Kidney (tissue), 14 donors: ENCODE results near the gene GRM2. TPM values are rescaled to one million over a fixed set of nuclear protein-coding genes. Genes with fewer than 3 reads are reported as not detected.

Experiments used
- DNase-seq, 5 donors: peaks; one replicate each; pipeline ENCODE4 v3.0.0-alpha.2; 2013 to 2020
- FAIRE-seq: peaks from 2 replicates; lab custom pipeline; 2012; peaks lifted over from hg19 to GRCh38; lab: Jason Lieb, UNC
- H3K27ac ChIP-seq, 2 donors: one replicate each; pipeline ENCODE4 v1.7.0; 2013; ENCODE audit warnings: low read depth in 2 of 2, low read length in 2 of 2, inconsistent platforms in 1 of 2
- H3K27me3 ChIP-seq: one replicate; pipeline ENCODE4 v1.7.1; 2013; ENCODE audit warnings: low read length, inconsistent platforms; ENCODE audit not compliant: control insufficient read depth, insufficient read depth
- H3K36me3 ChIP-seq, 3 donors: one replicate each; pipeline versions ENCODE4 v1.7.0 to v1.7.1; 2013; ENCODE audit warnings: low read length in 3 of 3, control low read depth in 1 of 3, inconsistent platforms in 1 of 3; ENCODE audit not compliant: insufficient read depth in 3 of 3, control insufficient read depth in 2 of 3
- H3K4me1 ChIP-seq, 3 donors: one replicate each; pipeline versions ENCODE4 v1.7.0 to v1.7.1; 2013; ENCODE audit warnings: low read length in 3 of 3, inconsistent platforms in 1 of 3, low read depth in 1 of 3; ENCODE audit not compliant: control insufficient read depth in 2 of 3, insufficient read depth in 2 of 3
- H3K4me3 ChIP-seq, 3 donors: one replicate each; pipeline versions ENCODE4 v1.7.0 to v1.8.1; 2013; ENCODE audit warnings: low read length in 3 of 3, control low read depth in 1 of 3, inconsistent platforms in 1 of 3
- H3K9ac ChIP-seq, 3 donors: one replicate each; pipeline versions ENCODE4 v1.7.0 to v1.7.1; 2013; ENCODE audit warnings: low read length in 3 of 3, control low read depth in 1 of 3, inconsistent platforms in 1 of 3
- H3K9me3 ChIP-seq, 3 donors: one replicate each; pipeline versions ENCODE4 v1.7.0 to v1.7.1; 2013; ENCODE audit warnings: low read length in 3 of 3, control low read depth in 1 of 3, inconsistent platforms in 1 of 3; ENCODE audit not compliant: control insufficient read depth in 2 of 3, insufficient read depth in 1 of 3
- CTCF ChIP-seq: IDR thresholded peaks from 3 replicates; pipeline ENCODE4 v1.5.1; 2012; ENCODE audit warnings: mild to moderate bottlenecking, moderate library complexity, borderline replicate concordance; ENCODE audit not compliant: insufficient read depth; ENCODE audit errors: extremely low read depth
- intact Hi-C: fragments of 100-400 bp; cut with DNase I; formaldehyde crosslinking; loops from one replicate; pipeline ENCODE4 v1.11.1; 2022
- polyA plus RNA-seq: library from polyadenylated mRNA; stranded (reverse); fragments of 350-450 nt; fragmentation: Illumina TruSeq; extraction: RNeasy Lipid Tissue Mini Kit (QIAGEN cat#74804); gene quantifications from one replicate; pipeline ENCODE4 v1.2.3, GENCODE V29; 2014; ENCODE audit warnings: low read depth, low replicate concordance; ENCODE audit not compliant: insufficient read depth
- total RNA-seq: library from RNA; stranded (reverse); fragmentation: NEBNext Ultra II Directional; extraction: Animal tissue kit (Norgen Biotek cat#: 25700); gene quantifications from one replicate; pipeline ENCODE4 v1.2.1, GENCODE V29; 2021
- donor health status: control.
- donor health status: control.
- donor health status: control.
- donor health status: control.
- donor health status: control.
- donor health status: DM: yes; HTN: yes; CAD: no.
- donor health status: Normal renal cell carcinoma (clear cell type).

GRM2 gene
- total and polyA plus RNA-seq, 2 donors from 2014 or later = 0.57 TPM; not detected in 1

- intact Hi-C loops = no loop called here
Observed at GRCh38 chr3:51721062-51721745, 14.3 kb downstream of the GRM2 start.

GRCh38 chr3:51722362-51722761 lies 15.5 kb downstream of the GRM2 start:
- H3K4me3 ChIP-seq = no peak overlapping the region
- no peak for DNase-seq
- no peaks in the 10 kb centered on the region for H3K9me3 ChIP-seq
- intact Hi-C loops = no loop called here
- H3K9ac ChIP-seq = no peak overlapping the region
- H3K27ac ChIP-seq = no peak overlapping the region
- FAIRE-seq = no peak
- no peak for TF ChIP-seq CTCF
- no peaks in the 10 kb centered on the region for H3K36me3 ChIP-seq
- no peaks in the 10 kb centered on the region for H3K27me3 ChIP-seq
- H3K4me1 ChIP-seq = no peaks in the 10 kb centered on the region

More at GRCh38 chr3:51721062-51721745, 14.3 kb downstream of the GRM2 start:
- no peaks in the 10 kb centered on the region for H3K27me3 ChIP-seq
- H3K4me3 ChIP-seq = no peak overlapping the region
- no peaks in the 10 kb centered on the region for H3K9me3 ChIP-seq
- no peak overlapping the region for H3K27ac ChIP-seq
- no peaks in the 10 kb centered on the region for H3K4me1 ChIP-seq
- FAIRE-seq (no peak), DNase-seq (no peak)
- no peak overlapping the region for H3K9ac ChIP-seq
- no peaks in the 10 kb centered on the region for H3K36me3 ChIP-seq
- TF ChIP-seq CTCF = no peak

- no peaks in the 10 kb centered on the region for H3K4me1 ChIP-seq
- no peak overlapping the region for H3K4me3 ChIP-seq
- no peak overlapping the region for H3K27ac ChIP-seq
- TF ChIP-seq CTCF = no peak
- no peaks in the 10 kb centered on the region for H3K36me3 ChIP-seq
- no peak overlapping the region for H3K9ac ChIP-seq
- intact Hi-C loops = no loop called here
- H3K9me3 ChIP-seq = no peaks in the 10 kb centered on the region
- H3K27me3 ChIP-seq = no peaks in the 10 kb centered on the region
- FAIRE-seq = no peak
- DNase-seq = no peak
Observed at GRCh38 chr3:51727500-51727899, 20.6 kb downstream of the GRM2 start.
